Measurements from ENCODE around the gene RIN3. TPM values are rescaled to one million over a fixed set of nuclear protein-coding genes. Genes with fewer than 3 reads are reported as not detected.

RIN3 gene
- polyA plus RNA-seq, 1 experiment: 8.2 TPM

DNA sequence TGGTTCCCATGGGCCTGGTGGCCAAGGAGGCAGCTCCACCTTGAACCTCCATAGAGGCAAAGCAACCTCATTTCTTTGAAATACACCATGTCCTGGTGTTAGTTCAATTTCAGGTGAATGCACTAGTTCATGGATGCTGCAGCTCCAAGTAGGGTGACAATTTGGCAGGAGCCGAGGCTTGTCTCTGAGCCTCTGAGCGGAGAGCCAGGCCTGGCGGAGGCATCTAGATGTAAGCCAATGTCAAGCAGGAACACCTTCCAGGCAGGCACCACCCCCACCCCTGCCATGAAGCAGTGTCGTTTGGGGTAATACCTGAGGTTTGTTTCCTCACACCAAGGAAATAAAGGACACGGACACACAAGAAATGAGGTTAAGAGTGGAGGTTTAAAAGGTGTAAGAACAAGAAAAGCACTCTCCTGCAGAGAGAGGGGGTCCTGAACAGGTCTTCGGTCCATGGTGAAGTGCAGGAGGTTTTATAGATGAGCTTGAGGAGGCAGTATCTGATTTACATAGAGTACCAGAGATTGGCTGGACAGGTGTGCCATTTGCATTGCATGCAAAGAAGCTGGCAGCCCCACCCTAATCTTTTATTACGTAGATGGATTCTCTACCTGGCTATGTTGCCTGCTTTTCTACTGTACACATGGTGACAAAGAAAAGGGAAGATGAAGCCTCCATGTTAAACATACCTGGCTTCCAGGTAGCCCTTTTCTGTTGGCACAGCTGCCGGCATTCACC lies 60.3 kb downstream of the RIN3 start:
- DNase-seq (ENCODE audit: low read depth): no peak
- Histone ChIP-seq H3K27me3 (ENCODE audit: control insufficient read depth, insufficient read depth, low read length) (no peaks in the 10 kb centered on the region), H3K4me3 (ENCODE audit: low read depth, low read length) (no peak overlapping the region), H3K36me3 (ENCODE audit: control insufficient read depth, insufficient read depth, low read length) (peaks cover 5% of the 10 kb centered on the region)
- ChIA-PET POLR2A (no interaction called here), CTCF (interaction anchor here (0.7 to 2.1 kb wide), 2 partner anchors 10 to 18 kb away, joined by 3 to 7 read pairs; no protein-coding TSS in a partner anchor)
- TF ChIP-seq, protein P1, sequence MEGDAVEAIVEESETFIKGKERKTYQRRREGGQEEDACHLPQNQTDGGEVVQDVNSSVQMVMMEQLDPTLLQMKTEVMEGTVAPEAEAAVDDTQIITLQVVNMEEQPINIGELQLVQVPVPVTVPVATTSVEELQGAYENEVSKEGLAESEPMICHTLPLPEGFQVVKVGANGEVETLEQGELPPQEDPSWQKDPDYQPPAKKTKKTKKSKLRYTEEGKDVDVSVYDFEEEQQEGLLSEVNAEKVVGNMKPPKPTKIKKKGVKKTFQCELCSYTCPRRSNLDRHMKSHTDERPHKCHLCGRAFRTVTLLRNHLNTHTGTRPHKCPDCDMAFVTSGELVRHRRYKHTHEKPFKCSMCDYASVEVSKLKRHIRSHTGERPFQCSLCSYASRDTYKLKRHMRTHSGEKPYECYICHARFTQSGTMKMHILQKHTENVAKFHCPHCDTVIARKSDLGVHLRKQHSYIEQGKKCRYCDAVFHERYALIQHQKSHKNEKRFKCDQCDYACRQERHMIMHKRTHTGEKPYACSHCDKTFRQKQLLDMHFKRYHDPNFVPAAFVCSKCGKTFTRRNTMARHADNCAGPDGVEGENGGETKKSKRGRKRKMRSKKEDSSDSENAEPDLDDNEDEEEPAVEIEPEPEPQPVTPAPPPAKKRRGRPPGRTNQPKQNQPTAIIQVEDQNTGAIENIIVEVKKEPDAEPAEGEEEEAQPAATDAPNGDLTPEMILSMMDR (IDR thresholded peaks at IDR 0.05; ENCODE audit: insufficient read depth, low read depth, low read length): no peak

DNA sequence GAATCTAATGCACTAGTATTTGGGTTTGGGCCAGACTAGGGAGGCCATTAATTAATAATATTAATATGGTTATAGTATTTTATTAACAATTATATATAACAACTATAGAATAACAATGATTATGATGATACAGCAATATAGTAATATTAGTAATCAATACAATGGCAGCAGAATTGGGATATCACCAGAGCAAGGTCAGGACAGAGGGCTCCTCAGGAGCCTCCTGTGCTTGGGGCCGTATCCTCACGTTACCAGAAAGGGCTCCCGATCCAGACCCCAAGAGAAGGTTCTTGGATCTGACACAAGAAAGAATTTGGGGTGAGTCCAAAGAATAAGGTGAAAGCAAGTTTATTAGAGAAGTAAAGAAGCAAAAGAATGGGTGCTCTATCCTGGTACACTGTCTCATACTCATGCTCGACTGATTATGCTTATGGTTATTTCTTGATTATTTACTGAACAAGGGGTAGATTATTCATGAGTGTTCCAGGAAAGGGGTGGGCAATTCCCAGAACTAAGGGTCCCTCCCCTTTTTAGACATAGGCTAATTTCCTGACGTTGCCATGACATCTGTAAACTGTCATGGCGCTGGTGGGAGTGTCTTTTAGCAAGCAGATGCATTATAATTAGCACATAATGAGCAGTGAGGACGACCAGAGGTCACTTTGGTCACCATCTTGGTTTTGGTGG lies 61.6 kb downstream of the RIN3 start:
- POLR2A ChIA-PET: interaction anchor here (0.6 kb wide), 1 partner anchor 71 kb away, joined by 3 read pairs; no protein-coding TSS in a partner anchor

DNA sequence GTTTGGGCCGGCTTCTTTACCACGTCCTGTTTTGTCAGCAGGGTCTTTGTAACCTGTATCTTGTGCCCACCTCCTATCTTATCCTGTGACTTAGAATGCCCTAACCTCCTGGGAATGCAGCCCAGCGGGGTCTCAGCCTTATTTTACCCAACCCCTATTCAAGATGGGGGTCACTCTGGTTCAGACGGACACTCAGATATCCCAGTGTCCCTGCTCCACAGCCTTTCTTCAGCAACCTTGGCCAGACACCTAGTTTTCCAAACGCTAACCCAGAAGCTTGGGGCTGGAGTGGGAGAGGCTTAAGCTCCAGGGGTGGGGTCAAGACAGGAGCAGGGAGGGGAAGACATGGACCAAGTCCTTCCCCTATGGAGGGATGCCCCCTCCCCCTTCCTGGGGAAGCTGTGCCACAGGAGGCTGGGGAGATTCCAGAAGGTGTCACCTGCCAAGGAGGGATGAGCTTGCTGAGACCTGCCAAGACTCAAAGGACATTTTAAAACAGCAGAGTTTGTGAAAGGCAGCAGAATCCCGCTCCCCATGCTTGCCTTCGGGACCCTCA lies 62.2 kb downstream of the RIN3 start:
- Histone ChIP-seq H3K36me3 (ENCODE audit: control insufficient read depth, insufficient read depth, low read length) (peaks cover 7% of the 10 kb centered on the region), H3K4me3 (ENCODE audit: low read depth, low read length) (no peak overlapping the region), H3K27me3 (ENCODE audit: control insufficient read depth, insufficient read depth, low read length) (no peaks in the 10 kb centered on the region)
- POLR2A ChIA-PET: interaction anchor here (0.6 kb wide), 1 partner anchor 164 kb away, joined by 4 read pairs; no protein-coding TSS in a partner anchor
- TF ChIP-seq, protein P1 (IDR thresholded peaks at IDR 0.05; ENCODE audit: insufficient read depth, low read depth, low read length): no peak
- CTCF ChIA-PET: no interaction called here
- DNase-seq (ENCODE audit: low read depth): no peak

More for the DNA sequence above, 61.6 kb downstream of the RIN3 start:
- Histone ChIP-seq H3K36me3 (ENCODE audit: control insufficient read depth, insufficient read depth, low read length) (peaks cover 5% of the 10 kb centered on the region), H3K27me3 (ENCODE audit: control insufficient read depth, insufficient read depth, low read length) (no peaks in the 10 kb centered on the region), H3K4me3 (ENCODE audit: low read depth, low read length) (no peak overlapping the region)
- TF ChIP-seq, protein P1 (IDR thresholded peaks at IDR 0.05; ENCODE audit: insufficient read depth, low read depth, low read length): no peak
- no peak for DNase-seq (ENCODE audit: low read depth)
- CTCF ChIA-PET: no interaction called here

DNA sequence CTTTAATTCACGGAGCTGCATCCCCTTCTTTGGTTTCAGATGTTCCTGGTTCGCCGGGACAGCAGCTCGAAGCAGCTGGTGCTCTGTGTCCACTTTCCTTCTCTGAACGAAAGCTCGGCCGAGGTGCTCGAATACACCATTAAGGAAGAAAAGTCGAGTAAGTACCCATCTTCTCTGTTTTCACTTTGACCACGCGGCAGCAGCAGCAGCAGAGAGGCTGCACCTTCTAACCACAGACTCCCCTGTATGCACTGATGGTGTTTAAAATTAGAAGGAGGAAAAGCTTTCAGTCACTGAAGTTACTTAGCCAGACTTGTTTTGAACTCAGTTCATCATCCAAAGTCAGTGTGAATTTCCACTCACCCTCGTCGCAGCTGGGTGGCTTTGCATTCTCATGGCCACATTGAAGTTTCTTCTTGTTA lies 63.8 kb downstream of the RIN3 start:
- POLR2A ChIA-PET: no interaction called here

More for the DNA sequence above, 63.8 kb downstream of the RIN3 start:
- Histone ChIP-seq H3K36me3 (ENCODE audit: control insufficient read depth, insufficient read depth, low read length) (peaks cover 10% of the 10 kb centered on the region), H3K27me3 (ENCODE audit: control insufficient read depth, insufficient read depth, low read length) (no peaks in the 10 kb centered on the region), H3K4me3 (ENCODE audit: low read depth, low read length) (no peak overlapping the region)
- CTCF ChIA-PET: interaction anchor here (1.3 to 2.3 kb wide), 3 partner anchors 9 to 109 kb away, joined by 4 to 9 read pairs (median 5); no protein-coding TSS in a partner anchor
- TF ChIP-seq, protein P1 (IDR thresholded peaks at IDR 0.05; ENCODE audit: insufficient read depth, low read depth, low read length): no peak
- DNase-seq (ENCODE audit: low read depth): no peak

Data from BJ (cell line).